ENCODE data around the gene SH2D6. TPM values are rescaled to one million over a fixed set of nuclear protein-coding genes. Genes with fewer than 3 reads are reported as not detected.

Gene SH2D6
- polyA plus RNA-seq (2013): 0.14 and 0.17 TPM in 2 replicates

DNA sequence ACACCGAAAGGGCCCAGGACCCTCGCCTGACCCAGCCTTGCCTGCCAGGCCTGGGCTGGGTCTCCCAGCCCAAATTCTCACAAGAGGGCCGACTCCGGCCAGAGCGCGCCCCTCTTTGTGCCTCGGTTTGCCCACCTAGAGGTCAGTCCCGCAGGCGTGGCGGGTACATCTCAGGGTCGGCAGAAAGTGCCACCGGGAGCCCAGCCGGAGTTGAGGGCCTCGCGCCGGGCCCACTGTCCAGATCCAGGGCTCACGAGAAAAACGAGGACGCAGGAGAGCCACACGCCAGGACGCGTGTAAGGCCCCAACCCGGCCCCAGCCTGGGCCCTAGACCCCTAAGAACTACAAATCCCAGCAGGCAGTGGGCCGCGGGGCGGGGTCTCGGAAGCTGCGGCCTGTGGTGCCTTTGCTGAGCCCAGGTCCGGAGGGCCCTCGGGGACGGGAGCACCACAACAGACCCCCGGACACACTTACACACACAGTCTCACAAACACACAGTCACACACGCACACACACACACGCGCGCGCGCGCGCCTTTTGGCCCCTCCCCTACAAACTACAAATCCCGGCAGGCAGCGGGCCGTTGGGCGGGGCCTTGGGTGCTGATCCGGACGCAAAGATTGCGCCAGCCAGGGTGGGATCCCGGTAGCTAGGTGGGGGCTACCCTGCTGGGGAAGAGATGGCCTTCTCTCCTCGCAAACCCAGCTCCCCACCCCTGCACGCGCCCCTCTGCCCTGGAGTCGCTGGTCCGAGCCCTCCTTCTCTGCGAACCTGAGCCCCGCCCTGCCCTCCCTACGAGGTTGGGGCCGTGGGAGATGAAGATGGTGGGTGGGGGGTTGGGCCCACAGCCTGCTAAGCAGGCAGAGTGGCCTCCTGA, at the start of gene SH2D6:
SH2D6 (plus strand) TSS at position 583 of the 877 bp plus-strand sequence. CDS start 10,752 bp downstream, outside the sequence.
- Histone ChIP-seq H2AFZ (ENCODE audit: insufficient read depth, low read length, poor library complexity) (peak within 1 kb of the TSS; percentile 98), H4K12ac (ENCODE audit: low read depth, low read length) (peak within 1 kb of the TSS; percentile 96), H2BK120ac (ENCODE audit: insufficient read depth, low read length, poor library complexity) (peak within 1 kb of the TSS; percentile 98), H4K91ac (ENCODE audit: low read depth, low read length) (peak within 1 kb of the TSS; percentile 90), H3K14ac (ENCODE audit: low read length) (peak within 1 kb of the TSS; percentile 97), H3K27ac (ENCODE audit: low read depth, low read length) (peak within 1 kb of the TSS; percentile 82), H3K9ac (ENCODE audit: low read length) (peak within 1 kb of the TSS; percentile 61), H3K4ac (ENCODE audit: low read depth, low read length) (peak within 1 kb of the TSS; percentile 85), H2AK5ac (ENCODE audit: low read length) (peak within 1 kb of the TSS; percentile 99), H2BK5ac (ENCODE audit: low read depth, low read length, poor library complexity) (peak within 1 kb of the TSS; percentile 96), H4K8ac (ENCODE audit: low read depth, low read length) (peak within 1 kb of the TSS; percentile 97), H3K4me3 (ENCODE audit: low read depth, low read length) (peak within 1 kb of the TSS; percentile 74), H3K36me3 (ENCODE audit: control insufficient read depth in 1 of 2, insufficient read depth in 2 of 2, low read length in 2 of 2) (no peaks in the 10 kb centered on the region), H3K18ac (ENCODE audit: low read length) (peak within 1 kb of the TSS; percentile 97), H3K23ac (ENCODE audit: low read length) (no peak within 1 kb of the TSS), H3K79me2 (ENCODE audit: control insufficient read depth, insufficient read depth, low read length, poor library complexity) (peaks cover 16% of the 10 kb centered on the region), H3K27me3 (ENCODE audit: insufficient read depth, low read length) (no peaks in the 10 kb centered on the region), H3K79me1 (ENCODE audit: low read length) (peaks cover 21% of the 10 kb centered on the region), H3K4me1 (ENCODE audit: control insufficient read depth in 1 of 2, insufficient read depth in 2 of 2, low read length in 2 of 2) (peaks cover 17 to 19% of the 10 kb centered on the region in 2 experiments), H3K4me2 (ENCODE audit: low read length) (peak within 1 kb of the TSS; percentile 71), H3K9me3 (ENCODE audit: insufficient read depth, low read depth, low read length) (no peaks in the 10 kb centered on the region), H2BK12ac (ENCODE audit: low read length) (peak within 1 kb of the TSS; percentile 40)
- no CpG with 5 or more reads among the region's 57 CpGs for WGBS (ENCODE audit: extremely low coverage, insufficient coverage, insufficient read length)
- DNase-seq: peak; percentile 85 to 89

DNA sequence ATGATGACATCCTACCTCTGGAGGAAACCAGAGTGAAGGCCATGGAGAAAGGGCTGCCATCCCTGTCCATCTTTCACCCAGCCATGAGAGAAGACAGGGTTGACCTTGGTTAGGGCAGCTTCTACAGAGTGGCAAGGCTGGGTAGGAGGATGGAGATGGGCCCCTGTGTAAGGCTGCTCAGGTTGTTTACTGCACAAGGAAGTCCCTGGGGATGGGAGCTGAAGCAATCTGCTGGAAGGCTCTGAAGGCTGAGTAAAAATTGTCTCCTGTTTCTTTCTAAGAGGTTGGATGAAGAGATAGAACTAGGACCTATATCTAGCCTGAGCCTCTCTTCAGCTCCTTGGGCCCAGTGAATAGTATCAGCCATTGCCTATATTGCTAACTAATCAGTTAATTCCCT, 49.6 kb upstream of the SH2D6 start:
- no peak overlapping the region for H2BK5ac ChIP-seq (ENCODE audit: low read depth, low read length, poor library complexity)
- H2AK5ac ChIP-seq (ENCODE audit: low read length): no peak overlapping the region
- no peak overlapping the region for H3K4ac ChIP-seq (ENCODE audit: low read depth, low read length)
- H3K9ac ChIP-seq (ENCODE audit: low read length): no peak overlapping the region
- H3K4me3 ChIP-seq (ENCODE audit: low read depth, low read length): no peak overlapping the region
- no peak overlapping the region for H2BK120ac ChIP-seq (ENCODE audit: insufficient read depth, low read length, poor library complexity)
- H2BK12ac ChIP-seq (ENCODE audit: low read length): no peak overlapping the region
- no peak for DNase-seq
- no peaks in the 10 kb centered on the region for H3K4me1 ChIP-seq (ENCODE audit: control insufficient read depth in 1 of 2, insufficient read depth in 2 of 2, low read length in 2 of 2)
- no peak overlapping the region for H4K91ac ChIP-seq (ENCODE audit: low read depth, low read length)
- H4K8ac ChIP-seq (ENCODE audit: low read depth, low read length): no peak overlapping the region
- no peak overlapping the region for H3K14ac ChIP-seq (ENCODE audit: low read length)
- no peaks in the 10 kb centered on the region for H3K9me3 ChIP-seq (ENCODE audit: insufficient read depth, low read depth, low read length)
- H3K79me2 ChIP-seq (ENCODE audit: control insufficient read depth, insufficient read depth, low read length, poor library complexity): no peaks in the 10 kb centered on the region
- no peak overlapping the region for H3K27ac ChIP-seq (ENCODE audit: low read depth, low read length)
- H3K4me2 ChIP-seq (ENCODE audit: low read length): no peak overlapping the region
- H3K36me3 ChIP-seq (ENCODE audit: control insufficient read depth in 1 of 2, insufficient read depth in 2 of 2, low read length in 2 of 2): peaks cover 0 to 9% of the 10 kb centered on the region in 2 experiments
- no peak overlapping the region for H2AFZ ChIP-seq (ENCODE audit: insufficient read depth, low read length, poor library complexity)
- no peak overlapping the region for H4K12ac ChIP-seq (ENCODE audit: low read depth, low read length)
- no peak overlapping the region for H3K23ac ChIP-seq (ENCODE audit: low read length)
- no peak overlapping the region for H3K18ac ChIP-seq (ENCODE audit: low read length)
- no peaks in the 10 kb centered on the region for H3K79me1 ChIP-seq (ENCODE audit: low read length)
- H3K27me3 ChIP-seq (ENCODE audit: insufficient read depth, low read length): no peaks in the 10 kb centered on the region

DNA sequence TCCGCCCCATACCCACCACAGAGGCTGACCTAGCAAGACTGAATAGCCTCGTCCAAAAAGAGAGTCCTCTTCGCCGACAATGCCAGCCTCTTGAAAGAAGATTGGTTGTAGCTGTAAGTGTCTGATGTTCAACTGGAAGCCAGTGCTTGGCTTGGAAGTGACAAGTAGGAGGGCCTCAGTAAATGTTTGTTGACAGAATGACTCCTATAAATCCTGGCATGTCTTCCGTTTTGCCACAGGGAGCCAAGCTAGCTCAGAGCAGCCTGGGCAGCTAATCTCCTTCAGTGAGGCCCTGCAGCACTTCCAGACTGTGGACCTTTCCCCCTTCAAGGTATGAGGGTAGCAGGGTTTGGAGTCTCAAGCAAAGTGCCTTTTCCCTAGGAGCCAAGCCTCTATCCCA, 49.0 kb upstream of the SH2D6 start:
- Histone ChIP-seq H4K12ac (ENCODE audit: low read depth, low read length) (no peak overlapping the region), H3K23ac (ENCODE audit: low read length) (no peak overlapping the region), H3K18ac (ENCODE audit: low read length) (no peak overlapping the region), H2BK120ac (ENCODE audit: insufficient read depth, low read length, poor library complexity) (no peak overlapping the region), H3K14ac (ENCODE audit: low read length) (no peak overlapping the region), H2BK5ac (ENCODE audit: low read depth, low read length, poor library complexity) (no peak overlapping the region), H3K79me1 (ENCODE audit: low read length) (no peaks in the 10 kb centered on the region), H2BK12ac (ENCODE audit: low read length) (no peak overlapping the region), H3K9ac (ENCODE audit: low read length) (no peak overlapping the region), H2AFZ (ENCODE audit: insufficient read depth, low read length, poor library complexity) (no peak overlapping the region), H3K27ac (ENCODE audit: low read depth, low read length) (no peak overlapping the region), H3K4me1 (ENCODE audit: control insufficient read depth in 1 of 2, insufficient read depth in 2 of 2, low read length in 2 of 2) (no peaks in the 10 kb centered on the region), H3K79me2 (ENCODE audit: control insufficient read depth, insufficient read depth, low read length, poor library complexity) (no peaks in the 10 kb centered on the region), H3K36me3 (ENCODE audit: control insufficient read depth in 1 of 2, insufficient read depth in 2 of 2, low read length in 2 of 2) (peaks cover 0 to 9% of the 10 kb centered on the region in 2 experiments), H4K8ac (ENCODE audit: low read depth, low read length) (no peak overlapping the region), H2AK5ac (ENCODE audit: low read length) (no peak overlapping the region), H4K91ac (ENCODE audit: low read depth, low read length) (no peak overlapping the region), H3K4ac (ENCODE audit: low read depth, low read length) (no peak overlapping the region), H3K4me2 (ENCODE audit: low read length) (no peak overlapping the region), H3K27me3 (ENCODE audit: insufficient read depth, low read length) (no peaks in the 10 kb centered on the region), H3K4me3 (ENCODE audit: low read depth, low read length) (no peak overlapping the region), H3K9me3 (ENCODE audit: insufficient read depth, low read depth, low read length) (no peaks in the 10 kb centered on the region)
- no peak for DNase-seq
- WGBS (ENCODE audit: extremely low coverage, insufficient coverage, insufficient read length): no CpG with 5 or more reads among the region's 5 CpGs

DNA sequence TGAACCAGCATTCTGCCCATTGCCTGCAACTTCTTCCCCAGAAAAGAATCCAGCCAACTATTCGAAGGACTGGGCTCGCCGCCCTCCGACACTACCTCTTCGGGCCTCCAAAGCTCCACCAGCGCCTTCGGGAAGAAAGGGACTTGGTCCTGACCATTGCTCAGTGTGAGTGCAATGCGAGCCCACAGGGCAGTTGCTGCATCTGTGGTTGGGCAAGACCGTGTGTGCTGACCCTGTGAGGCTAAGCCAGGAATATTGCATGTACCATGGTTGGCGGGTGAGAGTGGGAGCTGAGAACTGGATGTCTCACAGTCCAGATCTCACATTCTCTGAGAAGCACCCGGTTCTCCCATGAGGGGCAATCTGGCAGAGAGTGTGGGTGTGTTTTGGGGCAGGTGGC, 47.5 kb upstream of the SH2D6 start:
- Histone ChIP-seq H3K23ac (ENCODE audit: low read length) (peak overlapping the region; percentile 36), H2BK5ac (ENCODE audit: low read depth, low read length, poor library complexity) (no peak overlapping the region), H3K4ac (ENCODE audit: low read depth, low read length) (no peak overlapping the region), H2BK120ac (ENCODE audit: insufficient read depth, low read length, poor library complexity) (no peak overlapping the region), H3K79me2 (ENCODE audit: control insufficient read depth, insufficient read depth, low read length, poor library complexity) (no peaks in the 10 kb centered on the region), H3K4me3 (ENCODE audit: low read depth, low read length) (peak overlapping the region; percentile 45), H3K79me1 (ENCODE audit: low read length) (no peaks in the 10 kb centered on the region), H4K8ac (ENCODE audit: low read depth, low read length) (no peak overlapping the region), H3K27me3 (ENCODE audit: insufficient read depth, low read length) (no peaks in the 10 kb centered on the region), H3K9me3 (ENCODE audit: insufficient read depth, low read depth, low read length) (no peaks in the 10 kb centered on the region), H3K9ac (ENCODE audit: low read length) (no peak overlapping the region), H3K14ac (ENCODE audit: low read length) (no peak overlapping the region), H2BK12ac (ENCODE audit: low read length) (no peak overlapping the region), H3K4me1 (ENCODE audit: control insufficient read depth in 1 of 2, insufficient read depth in 2 of 2, low read length in 2 of 2) (no peaks in the 10 kb centered on the region), H3K36me3 (ENCODE audit: control insufficient read depth in 1 of 2, insufficient read depth in 2 of 2, low read length in 2 of 2) (peaks cover 0 to 8% of the 10 kb centered on the region in 2 experiments), H3K27ac (ENCODE audit: low read depth, low read length) (no peak overlapping the region), H3K18ac (ENCODE audit: low read length) (no peak overlapping the region), H3K4me2 (ENCODE audit: low read length) (no peak overlapping the region), H4K12ac (ENCODE audit: low read depth, low read length) (no peak overlapping the region), H4K91ac (ENCODE audit: low read depth, low read length) (no peak overlapping the region), H2AFZ (ENCODE audit: insufficient read depth, low read length, poor library complexity) (no peak overlapping the region), H2AK5ac (ENCODE audit: low read length) (no peak overlapping the region)
- no peak for DNase-seq
- no CpG with 5 or more reads among the region's 11 CpGs for WGBS (ENCODE audit: extremely low coverage, insufficient coverage, insufficient read length)
